ENCODE results near the gene DYNC1I1.

Gene DYNC1I1

GRCh38 chr7:95908499-95908898 lies 136.1 kb downstream of the DYNC1I1 start:
- Histone ChIP-seq H3K4me1 (ENCODE audit: insufficient read depth, insufficient read length) (no peaks in the 10 kb centered on the region), H3K36me3 (ENCODE audit: insufficient read depth, insufficient read length, low read length) (no peaks in the 10 kb centered on the region), H3K27me3 (ENCODE audit: insufficient read depth, insufficient read length) (no peaks in the 10 kb centered on the region), H3K9ac (ENCODE audit: insufficient read length, low read depth) (no peak overlapping the region), H3K4me3 (ENCODE audit: insufficient read length, low read depth) (no peak overlapping the region), H3K9me3 (ENCODE audit: insufficient read depth, low read length) (no peaks in the 10 kb centered on the region)
- no peak for DNase-seq (ENCODE audit: low read depth, low spot score)
- no peak for TF ChIP-seq ZNF274 (IDR thresholded peaks at IDR 0.05; ENCODE audit: low read depth, low read length)
- no peak for TF ChIP-seq SUZ12 (IDR thresholded peaks at IDR 0.05; ENCODE audit: extremely low read depth, insufficient read depth, insufficient read length)
- no peak for TF ChIP-seq YY1 (IDR thresholded peaks at IDR 0.05; ENCODE audit: insufficient read depth, insufficient read length)

- no peaks in the 10 kb centered on the region for H3K9me3 ChIP-seq (ENCODE audit: insufficient read depth, low read length)
- H3K9ac ChIP-seq (ENCODE audit: insufficient read length, low read depth) = no peak overlapping the region
- H3K4me1 ChIP-seq (ENCODE audit: insufficient read depth, insufficient read length) = no peaks in the 10 kb centered on the region
- H3K4me3 ChIP-seq (ENCODE audit: insufficient read length, low read depth) = no peak overlapping the region
- DNase-seq (ENCODE audit: low read depth, low spot score) = no peak
- H3K27me3 ChIP-seq (ENCODE audit: insufficient read depth, insufficient read length) = no peaks in the 10 kb centered on the region
- TF ChIP-seq YY1 (IDR thresholded peaks at IDR 0.05; ENCODE audit: insufficient read depth, insufficient read length) (no peak), ZNF274 (IDR thresholded peaks at IDR 0.05; ENCODE audit: low read depth, low read length) (no peak), SUZ12 (IDR thresholded peaks at IDR 0.05; ENCODE audit: extremely low read depth, insufficient read depth, insufficient read length) (no peak)
- H3K36me3 ChIP-seq (ENCODE audit: insufficient read depth, insufficient read length, low read length) = no peaks in the 10 kb centered on the region
These were observed 138.0 kb downstream of the DYNC1I1 start for GRCh38 chr7:95910341-95910740.

- Histone ChIP-seq H3K4me3 (ENCODE audit: insufficient read length, low read depth) (no peak overlapping the region), H3K36me3 (ENCODE audit: insufficient read depth, insufficient read length, low read length) (no peaks in the 10 kb centered on the region), H3K27me3 (ENCODE audit: insufficient read depth, insufficient read length) (no peaks in the 10 kb centered on the region), H3K9me3 (ENCODE audit: insufficient read depth, low read length) (no peaks in the 10 kb centered on the region), H3K4me1 (ENCODE audit: insufficient read depth, insufficient read length) (no peaks in the 10 kb centered on the region), H3K9ac (ENCODE audit: insufficient read length, low read depth) (no peak overlapping the region)
- DNase-seq (ENCODE audit: low read depth, low spot score) = no peak
- no peak for TF ChIP-seq YY1 (IDR thresholded peaks at IDR 0.05; ENCODE audit: insufficient read depth, insufficient read length)
- TF ChIP-seq ZNF274 (IDR thresholded peaks at IDR 0.05; ENCODE audit: low read depth, low read length) = no peak
- no peak for TF ChIP-seq SUZ12 (IDR thresholded peaks at IDR 0.05; ENCODE audit: extremely low read depth, insufficient read depth, insufficient read length)
These were observed 143.4 kb downstream of the DYNC1I1 start for GRCh38 chr7:95915731-95916130.

GRCh38 chr7:95916573-95917297 lies 144.4 kb downstream of the DYNC1I1 start:
- H3K36me3 ChIP-seq (ENCODE audit: insufficient read depth, insufficient read length, low read length) = no peaks in the 10 kb centered on the region
- no peak overlapping the region for H3K9ac ChIP-seq (ENCODE audit: insufficient read length, low read depth)
- no peak for TF ChIP-seq SUZ12 (IDR thresholded peaks at IDR 0.05; ENCODE audit: extremely low read depth, insufficient read depth, insufficient read length)
- TF ChIP-seq ZNF274 (IDR thresholded peaks at IDR 0.05; ENCODE audit: low read depth, low read length) = no peak
- TF ChIP-seq YY1 (IDR thresholded peaks at IDR 0.05; ENCODE audit: insufficient read depth, insufficient read length) = no peak
- H3K4me1 ChIP-seq (ENCODE audit: insufficient read depth, insufficient read length) = no peaks in the 10 kb centered on the region
- H3K27me3 ChIP-seq (ENCODE audit: insufficient read depth, insufficient read length) = no peaks in the 10 kb centered on the region
- H3K4me3 ChIP-seq (ENCODE audit: insufficient read length, low read depth) = no peak overlapping the region
- H3K9me3 ChIP-seq (ENCODE audit: insufficient read depth, low read length) = no peaks in the 10 kb centered on the region
- peak; percentile 57 for DNase-seq (ENCODE audit: low read depth, low spot score)

- DNase-seq (ENCODE audit: low read depth, low spot score) = no peak
- H3K9ac ChIP-seq (ENCODE audit: insufficient read length, low read depth) = no peak overlapping the region
- no peaks in the 10 kb centered on the region for H3K27me3 ChIP-seq (ENCODE audit: insufficient read depth, insufficient read length)
- no peaks in the 10 kb centered on the region for H3K36me3 ChIP-seq (ENCODE audit: insufficient read depth, insufficient read length, low read length)
- TF ChIP-seq ZNF274 (IDR thresholded peaks at IDR 0.05; ENCODE audit: low read depth, low read length) (no peak), SUZ12 (IDR thresholded peaks at IDR 0.05; ENCODE audit: extremely low read depth, insufficient read depth, insufficient read length) (no peak), YY1 (IDR thresholded peaks at IDR 0.05; ENCODE audit: insufficient read depth, insufficient read length) (no peak)
- no peaks in the 10 kb centered on the region for H3K4me1 ChIP-seq (ENCODE audit: insufficient read depth, insufficient read length)
- H3K4me3 ChIP-seq (ENCODE audit: insufficient read length, low read depth) = no peak overlapping the region
- H3K9me3 ChIP-seq (ENCODE audit: insufficient read depth, low read length) = no peaks in the 10 kb centered on the region
These were observed 145.3 kb downstream of the DYNC1I1 start for GRCh38 chr7:95917634-95918033.

GRCh38 chr7:95919556-95919955 lies 147.2 kb downstream of the DYNC1I1 start:
- H3K36me3 ChIP-seq (ENCODE audit: insufficient read depth, insufficient read length, low read length) = no peaks in the 10 kb centered on the region
- H3K4me3 ChIP-seq (ENCODE audit: insufficient read length, low read depth) = no peak overlapping the region
- no peaks in the 10 kb centered on the region for H3K4me1 ChIP-seq (ENCODE audit: insufficient read depth, insufficient read length)
- no peaks in the 10 kb centered on the region for H3K9me3 ChIP-seq (ENCODE audit: insufficient read depth, low read length)
- no peak overlapping the region for H3K9ac ChIP-seq (ENCODE audit: insufficient read length, low read depth)
- TF ChIP-seq SUZ12 (IDR thresholded peaks at IDR 0.05; ENCODE audit: extremely low read depth, insufficient read depth, insufficient read length) (no peak), YY1 (IDR thresholded peaks at IDR 0.05; ENCODE audit: insufficient read depth, insufficient read length) (no peak), ZNF274 (IDR thresholded peaks at IDR 0.05; ENCODE audit: low read depth, low read length) (no peak)
- H3K27me3 ChIP-seq (ENCODE audit: insufficient read depth, insufficient read length) = no peaks in the 10 kb centered on the region
- DNase-seq (ENCODE audit: low read depth, low spot score) = no peak

GRCh38 chr7:95921543-95921942 lies 149.2 kb downstream of the DYNC1I1 start:
- H3K4me3 ChIP-seq (ENCODE audit: insufficient read length, low read depth) = no peak overlapping the region
- H3K36me3 ChIP-seq (ENCODE audit: insufficient read depth, insufficient read length, low read length) = no peaks in the 10 kb centered on the region
- H3K4me1 ChIP-seq (ENCODE audit: insufficient read depth, insufficient read length) = no peaks in the 10 kb centered on the region
- no peaks in the 10 kb centered on the region for H3K27me3 ChIP-seq (ENCODE audit: insufficient read depth, insufficient read length)
- TF ChIP-seq ZNF274 (IDR thresholded peaks at IDR 0.05; ENCODE audit: low read depth, low read length) (no peak), SUZ12 (IDR thresholded peaks at IDR 0.05; ENCODE audit: extremely low read depth, insufficient read depth, insufficient read length) (no peak), YY1 (IDR thresholded peaks at IDR 0.05; ENCODE audit: insufficient read depth, insufficient read length) (no peak)
- no peaks in the 10 kb centered on the region for H3K9me3 ChIP-seq (ENCODE audit: insufficient read depth, low read length)
- no peak overlapping the region for H3K9ac ChIP-seq (ENCODE audit: insufficient read length, low read depth)
- DNase-seq (ENCODE audit: low read depth, low spot score) = no peak
